Measurements from ENCODE around the gene C3orf52.

GRCh38 chr3:112129925-112130637, 43.9 kb downstream of the C3orf52 start:
- TF ChIP-seq CTCF (IDR thresholded peaks at IDR 0.05) (no peak), POLR2A (IDR thresholded peaks at IDR 0.05) (no peak)

Measured in thyroid gland (tissue), 4 donors.